ENCODE data around the gene CDA.

Gene CDA

DNA sequence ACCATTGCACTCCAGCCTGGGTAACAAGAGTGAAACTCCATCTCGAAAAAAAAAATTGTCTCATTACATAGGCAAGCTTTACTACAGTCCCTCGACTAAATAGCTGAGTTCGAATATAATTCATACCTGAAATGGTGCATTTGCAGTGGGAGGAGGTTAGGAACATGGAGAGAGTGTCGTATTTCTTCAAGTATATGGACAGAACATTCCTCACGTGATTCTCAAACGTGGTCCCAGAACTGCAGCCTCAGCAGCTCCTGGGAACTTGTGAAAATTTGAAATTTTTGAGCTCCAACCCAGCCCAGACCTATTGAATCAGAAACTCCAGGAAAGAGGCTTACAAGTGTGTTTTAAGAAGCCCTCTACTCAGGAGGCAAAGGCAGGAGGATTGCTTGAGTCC is 7.2 kb downstream of the CDA start:
- TF ChIP-seq, protein P1, sequence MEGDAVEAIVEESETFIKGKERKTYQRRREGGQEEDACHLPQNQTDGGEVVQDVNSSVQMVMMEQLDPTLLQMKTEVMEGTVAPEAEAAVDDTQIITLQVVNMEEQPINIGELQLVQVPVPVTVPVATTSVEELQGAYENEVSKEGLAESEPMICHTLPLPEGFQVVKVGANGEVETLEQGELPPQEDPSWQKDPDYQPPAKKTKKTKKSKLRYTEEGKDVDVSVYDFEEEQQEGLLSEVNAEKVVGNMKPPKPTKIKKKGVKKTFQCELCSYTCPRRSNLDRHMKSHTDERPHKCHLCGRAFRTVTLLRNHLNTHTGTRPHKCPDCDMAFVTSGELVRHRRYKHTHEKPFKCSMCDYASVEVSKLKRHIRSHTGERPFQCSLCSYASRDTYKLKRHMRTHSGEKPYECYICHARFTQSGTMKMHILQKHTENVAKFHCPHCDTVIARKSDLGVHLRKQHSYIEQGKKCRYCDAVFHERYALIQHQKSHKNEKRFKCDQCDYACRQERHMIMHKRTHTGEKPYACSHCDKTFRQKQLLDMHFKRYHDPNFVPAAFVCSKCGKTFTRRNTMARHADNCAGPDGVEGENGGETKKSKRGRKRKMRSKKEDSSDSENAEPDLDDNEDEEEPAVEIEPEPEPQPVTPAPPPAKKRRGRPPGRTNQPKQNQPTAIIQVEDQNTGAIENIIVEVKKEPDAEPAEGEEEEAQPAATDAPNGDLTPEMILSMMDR (conservative IDR thresholded peaks at IDR 0.05; ENCODE audit: low read depth, low read length) = no peak
- no peak overlapping the region for H3K4me3 ChIP-seq (ENCODE audit: low read length)
- DNase-seq (ENCODE audit: low read depth) = no peak

DNA sequence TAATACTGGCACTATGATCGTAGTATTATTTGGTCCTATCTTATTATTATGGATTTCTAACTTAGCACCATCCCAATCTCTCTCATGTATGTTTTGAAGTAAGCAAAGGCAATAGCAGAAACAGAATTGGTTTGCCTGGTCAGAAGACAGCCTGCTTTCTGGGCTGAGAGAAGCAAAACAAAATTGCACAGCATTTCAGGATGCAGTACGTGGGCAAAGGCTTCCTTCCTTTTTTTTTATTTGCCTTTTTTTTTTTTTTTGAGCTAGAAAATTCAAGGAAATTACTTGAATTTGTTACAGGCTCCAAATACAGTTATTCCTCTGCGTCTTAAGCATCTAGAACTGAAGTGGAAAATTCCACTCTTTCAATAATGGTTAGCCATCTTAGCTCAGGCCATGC is 8.8 kb downstream of the CDA start:
- no peak for DNase-seq (ENCODE audit: low read depth)
- TF ChIP-seq, protein P1 (conservative IDR thresholded peaks at IDR 0.05; ENCODE audit: low read depth, low read length) = no peak
- no peak overlapping the region for H3K4me3 ChIP-seq (ENCODE audit: low read length)

DNA sequence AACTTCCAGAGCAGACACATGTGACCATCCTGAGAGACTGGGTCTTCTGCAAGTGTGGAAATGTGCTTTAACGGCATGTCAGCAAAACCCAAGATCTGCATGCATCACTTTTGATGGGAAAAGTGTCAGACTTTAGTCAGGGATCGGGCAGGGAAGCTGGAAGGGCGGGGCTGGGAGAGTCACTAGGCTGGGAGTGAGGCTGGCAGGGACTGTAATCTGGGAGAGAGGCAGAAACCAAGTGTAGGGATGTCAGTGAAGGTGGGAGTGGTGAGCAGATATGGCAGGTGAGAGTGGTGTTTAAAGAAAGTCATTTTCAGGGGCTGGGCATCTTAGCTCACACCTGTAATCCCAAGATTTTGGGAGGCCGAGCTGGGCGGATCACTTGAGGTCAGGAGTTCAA is 11.3 kb downstream of the CDA start:
- TF ChIP-seq, protein P1 (conservative IDR thresholded peaks at IDR 0.05; ENCODE audit: low read depth, low read length) = no peak
- DNase-seq (ENCODE audit: low read depth) = no peak
- H3K4me3 ChIP-seq (ENCODE audit: low read length) = no peak overlapping the region

DNA sequence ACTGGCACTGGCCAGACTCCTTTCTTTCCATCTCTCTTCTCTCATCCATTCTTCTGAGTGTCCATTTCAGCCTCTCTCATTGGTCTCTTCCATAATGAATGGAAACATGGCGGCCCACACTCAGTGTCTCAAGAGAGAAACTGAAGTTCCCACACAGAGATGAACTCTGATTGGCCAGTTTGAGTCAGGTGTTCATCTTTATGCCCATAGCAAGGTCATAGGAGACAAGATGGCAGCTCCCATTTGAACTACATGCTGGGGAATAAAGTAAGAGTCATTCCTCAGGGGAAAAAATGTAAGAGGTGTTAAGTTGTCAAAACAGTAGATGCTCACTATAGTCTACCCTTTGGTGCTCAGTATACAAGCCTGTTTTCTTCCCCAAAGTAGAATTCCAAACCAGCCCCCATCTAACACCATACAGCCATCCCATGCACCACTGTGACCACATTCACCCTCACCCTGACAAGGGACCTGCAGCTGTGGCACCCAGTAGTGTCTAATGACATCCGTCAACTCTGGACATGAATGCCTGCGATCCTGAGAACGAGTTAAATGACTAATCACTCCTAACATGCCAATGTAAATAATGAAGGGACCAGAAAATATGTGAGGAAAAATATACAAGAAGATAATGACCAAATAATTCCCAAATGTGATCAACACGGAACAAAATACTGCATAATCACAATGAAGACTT is 12.4 kb downstream of the CDA start:
- no peak overlapping the region for H3K4me3 ChIP-seq (ENCODE audit: low read length)
- TF ChIP-seq, protein P1 (conservative IDR thresholded peaks at IDR 0.05; ENCODE audit: low read depth, low read length) = no peak
- no peak for DNase-seq (ENCODE audit: low read depth)

DNA sequence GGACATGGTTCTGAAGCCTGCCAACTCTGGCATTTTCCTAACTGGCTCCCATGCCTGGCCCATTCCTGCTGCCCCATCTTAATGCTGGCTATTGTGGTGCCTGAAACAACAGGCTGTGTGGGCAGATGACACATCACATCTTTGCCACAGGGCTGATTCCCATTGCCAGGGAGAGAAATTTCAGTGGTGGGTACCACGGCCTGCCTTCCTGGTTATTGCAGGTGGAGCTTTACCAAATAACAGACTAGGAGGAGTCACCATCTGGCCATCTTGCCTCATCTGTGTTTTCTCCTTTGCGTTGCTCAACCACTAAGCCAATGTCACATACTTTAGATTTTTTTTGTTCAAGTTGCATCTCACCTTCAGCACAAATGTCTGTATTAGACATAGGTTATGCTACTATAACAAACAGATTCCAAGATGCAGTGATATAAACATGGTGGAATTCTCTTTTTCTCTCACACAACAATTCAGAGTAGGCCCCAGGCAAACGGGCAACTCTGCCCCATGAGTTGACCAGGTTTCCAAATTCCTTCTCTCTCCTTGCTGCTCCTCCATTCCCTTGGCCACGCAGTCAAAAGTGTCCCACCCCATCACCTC is 14.1 kb downstream of the CDA start:
- TF ChIP-seq, protein P1 (conservative IDR thresholded peaks at IDR 0.05; ENCODE audit: low read depth, low read length) = no peak
- H3K4me3 ChIP-seq (ENCODE audit: low read length) = no peak overlapping the region
- DNase-seq (ENCODE audit: low read depth) = no peak

DNA sequence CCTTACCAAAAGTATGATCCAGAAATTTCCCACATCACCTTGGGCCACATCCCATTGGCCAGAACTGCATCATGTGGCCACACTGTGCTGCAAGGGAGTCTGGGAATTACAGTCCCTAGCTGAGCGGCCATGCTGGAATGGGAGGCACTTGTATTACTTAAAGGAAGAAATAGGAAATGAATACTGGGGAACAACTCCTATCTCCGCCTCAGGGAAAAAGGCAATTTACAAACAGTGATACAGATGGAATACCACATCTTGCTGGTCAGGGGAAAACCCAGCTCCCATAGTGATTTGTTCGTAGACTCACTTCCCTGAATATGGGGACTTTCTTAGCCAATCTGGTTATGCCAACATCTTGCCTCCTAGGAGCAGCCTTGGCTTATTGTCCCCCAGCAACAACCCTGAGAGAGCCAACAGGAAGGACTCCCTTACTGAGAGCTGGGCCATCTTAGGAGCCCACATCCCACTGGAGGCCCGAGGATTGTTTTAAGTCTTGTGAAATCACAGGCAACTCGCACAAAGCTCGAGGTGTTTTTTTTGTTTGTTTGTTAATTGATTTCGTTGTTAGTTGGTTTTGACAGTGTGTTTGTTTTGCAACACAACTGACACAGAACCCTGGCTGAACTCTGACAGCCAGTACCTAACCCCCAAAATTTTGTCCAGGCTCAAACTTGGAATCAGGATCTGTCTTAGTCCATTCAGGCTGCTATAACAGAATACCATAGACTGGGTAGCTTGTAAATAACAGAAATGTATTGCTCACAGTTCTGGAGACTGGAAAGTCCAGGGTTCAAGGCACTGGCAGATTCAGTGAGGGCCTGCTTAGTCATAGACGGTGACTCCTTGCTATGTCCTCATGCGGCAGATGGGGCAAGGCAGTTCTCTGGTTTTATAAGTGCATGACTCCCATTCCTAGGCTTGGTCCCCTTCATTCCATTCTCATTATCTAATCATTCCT is 14.9 kb downstream of the CDA start:
- DNase-seq (ENCODE audit: low read depth) = no peak
- no peak overlapping the region for H3K4me3 ChIP-seq (ENCODE audit: low read length)
- TF ChIP-seq, protein P1 (conservative IDR thresholded peaks at IDR 0.05; ENCODE audit: low read depth, low read length) = no peak
